GM12878 (cell line): ENCODE data around the gene LAYN. TPM values are rescaled to one million over a fixed set of nuclear protein-coding genes. Genes with fewer than 3 reads are reported as not detected.

Experiments used
- ATAC-seq: fragments of 200-7000 bp; cut with Tn5 transposase; 3 replicates; pipeline ENCODE4 v1.9.1; 2020; ENCODE audit warnings: mild to moderate bottlenecking, moderate library complexity
- BruUV-seq: library from RNA; stranded (reverse); fragments of 400-500 nt; replicated peaks from 2 replicates; lab custom pipeline; 2021; lab: Mats Ljungman, UMichigan
- CTCF ChIA-PET: fragments of 300-600 bp; sonication (Branson Sonifier 250); formaldehyde crosslinking; extraction: SDS; loops from one replicate; lab custom pipeline; 2021; ENCODE audit warnings: inconsistent platforms; lab: Yijun Ruan, JAX
- POLR2A ChIA-PET: fragments of 350-600 bp; formaldehyde crosslinking; extraction: SDS; loops from one replicate; lab custom pipeline; 2021; ENCODE audit warnings: inconsistent platforms; lab: Charles Lee
- RAD21 ChIA-PET: fragments of 300-600 bp; sonication (Branson Sonifier 250); formaldehyde crosslinking; loops from one replicate; lab custom pipeline; 2023; ENCODE audit warnings: antibody characterized with exemption; ENCODE audit not compliant: unreplicated experiment; lab: Charles Lee
- SMC1A ChIA-PET: fragments of 300-600 bp; sonication (Branson Sonifier 250); formaldehyde crosslinking; loops from one replicate; lab custom pipeline; 2023; ENCODE audit not compliant: unreplicated experiment, uncharacterized antibody; lab: Charles Lee
- DNase-seq: peaks from one replicate; pipeline ENCODE4 v3.0.0-alpha.2; 2011; ENCODE audit warnings: low read depth, low spot score
- FAIRE-seq: peaks from 3 replicates; lab custom pipeline; 2011; peaks lifted over from hg19 to GRCh38; lab: Jason Lieb, UNC
- H2AFZ ChIP-seq: 2 replicates; pipeline ENCODE4 v1.6.0; 2011; ENCODE audit warnings: low read depth, low read length, control low read depth; ENCODE audit not compliant: control insufficient read depth
- H3K27ac ChIP-seq: 2 replicates; pipeline ENCODE4 v1.5.1; 2011; ENCODE audit warnings: control low read depth; ENCODE audit not compliant: control insufficient read depth, insufficient read depth
- H3K27me3 ChIP-seq, 2 experiments: replicated peaks in 1 of 2; 2 replicates each; pipeline versions ENCODE4 v1.6.0 to v1.6.1; 2011; ENCODE audit warnings: low read length in 1 of 2; ENCODE audit not compliant: control insufficient read depth in 2 of 2, insufficient read depth in 2 of 2
- H3K36me3 ChIP-seq, 2 experiments: 2 replicates each; pipeline ENCODE4 v1.5.1; 2011; ENCODE audit warnings: low read length in 1 of 2; ENCODE audit not compliant: control insufficient read depth in 2 of 2, insufficient read depth in 2 of 2
- H3K4me1 ChIP-seq: 2 replicates; pipeline ENCODE4 v1.6.1; 2011; ENCODE audit warnings: mild to moderate bottlenecking, low read length, moderate library complexity, mixed read lengths; ENCODE audit not compliant: control insufficient read depth, insufficient read depth
- H3K4me2 ChIP-seq: 2 replicates; pipeline ENCODE4 v1.6.0; 2011; ENCODE audit warnings: control low read depth; ENCODE audit not compliant: control insufficient read depth, insufficient read depth
- H3K4me3 ChIP-seq: fragments of 200-600 bp; sonication (generic); 2 replicates; pipeline ENCODE4 v1.5.1; 2016
- H3K79me2 ChIP-seq: 2 replicates; pipeline ENCODE4 v1.6.0; 2011; ENCODE audit warnings: low read length; ENCODE audit not compliant: control insufficient read depth, insufficient read depth
- H3K9ac ChIP-seq: 2 replicates; pipeline ENCODE4 v1.8.0; 2011; ENCODE audit warnings: low read length, control low read depth, mixed read lengths; ENCODE audit not compliant: control insufficient read depth, insufficient read depth
- H3K9me3 ChIP-seq: replicated peaks from 3 replicates; pipeline ENCODE4 v1.5.1; 2011; ENCODE audit warnings: mild to moderate bottlenecking, low read length; ENCODE audit not compliant: control insufficient read depth, insufficient read depth
- H4K20me1 ChIP-seq: 2 replicates; pipeline ENCODE4 v1.6.0; 2011; ENCODE audit not compliant: control insufficient read depth, insufficient read depth
- BRCA1 ChIP-seq: IDR thresholded peaks from 2 replicates; pipeline ENCODE4 v1.6.1; 2011; ENCODE audit warnings: low read depth, low read length, improper control_type of control experiment
- CTCF ChIP-seq, 3 experiments: IDR thresholded peaks in 2 of 3; conservative IDR thresholded peaks in 1 of 3; 2 replicates each; pipeline ENCODE4 v1.5.1; 2011; ENCODE audit warnings: low read depth in 3 of 3, low read length in 3 of 3, mild to moderate bottlenecking in 3 of 3, control low read depth in 2 of 3, moderate library complexity in 2 of 3, inconsistent platforms in 1 of 3, mixed read lengths in 1 of 3; ENCODE audit not compliant: control insufficient read depth in 2 of 3, insufficient read depth in 1 of 3; ENCODE audit errors: extremely low read depth in 1 of 3
- DPF2 ChIP-seq: fragments of 450-650 bp; IDR thresholded peaks from 2 replicates; pipeline ENCODE4 v1.6.1; 2017; ENCODE audit warnings: mild to moderate bottlenecking
- ELK1 ChIP-seq: IDR thresholded peaks from 2 replicates; pipeline ENCODE4 v1.6.1; 2012; ENCODE audit warnings: low read depth, low read length, improper control_type of control experiment
- ESRRA ChIP-seq: IDR thresholded peaks from 2 replicates; pipeline ENCODE4 v1.6.1; 2012; ENCODE audit warnings: mild to moderate bottlenecking, low read length, improper control_type of control experiment
- HDGF ChIP-seq: fragments of 450-650 bp; IDR thresholded peaks from 2 replicates; pipeline ENCODE4 v1.6.1; 2016; ENCODE audit warnings: antibody characterized with exemption
- IKZF2 ChIP-seq, 2 experiments: fragments of 450-650 bp; IDR thresholded peaks; 2 replicates each; pipeline ENCODE4 v1.6.1; 2017; ENCODE audit warnings: mild to moderate bottlenecking in 2 of 2, moderate library complexity in 2 of 2
- MEF2A ChIP-seq: IDR thresholded peaks from 2 replicates; pipeline ENCODE4 v1.6.1; 2011; ENCODE audit warnings: low read depth, mild to moderate bottlenecking, low read length, moderate library complexity; ENCODE audit not compliant: insufficient read depth
- MTA3 ChIP-seq: IDR thresholded peaks from 2 replicates; pipeline ENCODE4 v1.6.1; 2012; ENCODE audit warnings: low read length, inconsistent platforms, borderline replicate concordance
- MYB ChIP-seq: fragments of 150-350 bp; IDR thresholded peaks from 2 replicates; pipeline ENCODE4 v1.6.1; 2014; ENCODE audit warnings: mild to moderate bottlenecking, low read depth, low read length, borderline replicate concordance
- POU2F2 ChIP-seq: IDR thresholded peaks from 3 replicates; pipeline ENCODE4 v1.6.1; 2011; ENCODE audit warnings: low read depth, mild to moderate bottlenecking, low read length, borderline replicate concordance
- RAD21 ChIP-seq: IDR thresholded peaks from 2 replicates; pipeline ENCODE4 v1.6.1; 2011; ENCODE audit warnings: mild to moderate bottlenecking, low read depth, low read length, moderate library complexity; ENCODE audit not compliant: insufficient read depth
- RB1 ChIP-seq: fragments of 450-650 bp; formaldehyde crosslinking; IDR thresholded peaks from 2 replicates; pipeline ENCODE4 v1.6.1; 2017; ENCODE audit warnings: mild to moderate bottlenecking, borderline replicate concordance
- SMARCA5 ChIP-seq: fragments of 450-650 bp; IDR thresholded peaks from 2 replicates; pipeline ENCODE4 v1.6.1; 2017; ENCODE audit warnings: mild to moderate bottlenecking
- SP1 ChIP-seq: IDR thresholded peaks from one replicate; pipeline ENCODE4 v1.6.1; 2011; ENCODE audit warnings: low read depth, low read length
- STAT1 ChIP-seq: fragments of 450-650 bp; conservative IDR thresholded peaks from 2 replicates; pipeline ENCODE4 v1.6.1; 2014; ENCODE audit warnings: antibody characterized with exemption, mild to moderate bottlenecking
- TAF1 ChIP-seq: IDR thresholded peaks from 2 replicates; pipeline ENCODE4 v1.6.1; 2011; ENCODE audit warnings: mild to moderate bottlenecking, low read depth, low read length, borderline replicate concordance
- TBL1XR1 ChIP-seq: IDR thresholded peaks from 2 replicates; pipeline ENCODE4 v1.6.1; 2012; ENCODE audit warnings: low read depth, low read length, improper control_type of control experiment
- TCF7 ChIP-seq: IDR thresholded peaks from 2 replicates; pipeline ENCODE4 v1.6.1; 2014; ENCODE audit warnings: antibody characterized with exemption, borderline replicate concordance
- ZBTB33 ChIP-seq: fragments of 450-650 bp; IDR thresholded peaks from 2 replicates; pipeline ENCODE4 v1.6.1; 2017; ENCODE audit warnings: mild to moderate bottlenecking
- WGBS: methylation state at CpG from one replicate; pipeline ENCODE4 v1.1.6; 2016; ENCODE audit warnings: low lambda C conversion rate; ENCODE audit not compliant: insufficient replicate concordance, insufficient coverage; ENCODE audit errors: missing lambda C conversion rate; 5-methylcytosine and 5-hydroxymethylcytosine counted together
- in situ Hi-C: fragments of 300-500 bp; cut with MboI; formaldehyde crosslinking; loops from 9 replicates; pipeline ENCODE4 v1.14.3; 2018; ENCODE audit warnings: mixed read lengths
- intact Hi-C: fragments of 100-400 bp; cut with micrococcal nuclease; formaldehyde crosslinking; loops from one replicate; pipeline ENCODE4 v1.14.2; 2022; ENCODE audit not compliant: unreplicated experiment
- polyA plus RNA-seq, 11 experiments: library from polyadenylated mRNA; depleted of rRNA in 4 of 11; unstranded in 6 of 11; stranded (reverse) in 5 of 11; fragments of >200 nt; fragmentation: Nextera tagmentation in 4 of 11; fragmentation: Illumina TruSeq in 1 of 11; extraction: Ambion mirVana in 4 of 11; extraction: Trizol in 1 of 11; gene quantifications; 1 replicate in 1 of 11; 2 replicates in 10 of 11; pipeline versions ENCODE4 v1.2.1 to v1.2.3, GENCODE V29; 2011 to 2016; ENCODE audit warnings: inconsistent platforms in 2 of 11, missing spikeins in 2 of 11, low read depth in 1 of 11
- total RNA-seq, 4 experiments: library from RNA; depleted of rRNA in 3 of 4; stranded (reverse); fragments of >200 nt in 3 of 4; fragmentation: Illumina TruSeq in 1 of 4; extraction: Trizol in 1 of 4; gene quantifications; 2 replicates each; pipeline versions ENCODE4 v1.2.1 to v1.2.3, GENCODE V29; 2013 to 2021

Gene LAYN
- total and polyA plus RNA-seq, 10 of the 15 experiments (the other 5 are each of a cell fraction or from before 2014, with no cell fraction given), result 0.06 to 0.14 (median 0.10) TPM; not detected in 7

GRCh38 chr11:111574373-111575225 lies 34.1 kb downstream of the LAYN start:
- FAIRE-seq, result no peak
- H3K4me2 ChIP-seq, result peak overlapping the region; percentile 73
- DNase-seq, result no peak
- no TSS peak for BruUV-seq
- ChIA-PET POLR2A (no interaction called here), SMC1A (interaction anchor here (0.6 to 1.4 kb wide), 3 partner anchors 14 to 276 kb away, joined by 3 to 6 read pairs (median 4); no protein-coding TSS in a partner anchor), RAD21 (interaction anchor here (1.0 kb wide), 1 partner anchor 119 kb away, joined by 3 read pairs; no protein-coding TSS in a partner anchor), CTCF (interaction anchor here (0.6 to 1.0 kb wide), 4 partner anchors 9 to 343 kb away, joined by 3 to 4 read pairs (median 3); no protein-coding TSS in a partner anchor)
- no peak overlapping the region for H3K27ac ChIP-seq
- H3K79me2 ChIP-seq, result no peaks in the 10 kb centered on the region
- no peaks in the 10 kb centered on the region for H3K4me1 ChIP-seq
- 54% methylated on average over 7 of the region's 7 CpGs for WGBS
- ATAC-seq, result peak; percentile 77
- no peaks in the 10 kb centered on the region for H3K36me3 ChIP-seq
- no peaks in the 10 kb centered on the region for H3K9me3 ChIP-seq
- no peak overlapping the region for H3K9ac ChIP-seq
- in situ Hi-C loops, result no loop called here
- intact Hi-C loops, result loop anchor here (5.0 kb wide), 1 partner anchor 122 kb away; no protein-coding TSS in a partner anchor
- H4K20me1 ChIP-seq, result no peaks in the 10 kb centered on the region
- no peaks in the 10 kb centered on the region for H3K27me3 ChIP-seq
- H2AFZ ChIP-seq, result peak overlapping the region; percentile 51
- H3K4me3 ChIP-seq, result no peak overlapping the region
- TF ChIP-seq ESRRA, result no peak
- no peak for TF ChIP-seq STAT1
- no peak for TF ChIP-seq HDGF
- no peak for TF ChIP-seq MTA3
- TF ChIP-seq POU2F2, result no peak
- no peak for TF ChIP-seq TBL1XR1
- TF ChIP-seq MYB, result no peak
- TF ChIP-seq RAD21, result 0 out of 2 replicates have a peak, but pooled peaks have one; percentile 22
- no peak for TF ChIP-seq DPF2
- peak in 2 of 3 experiments; percentile 5 to 37; a peak in 1 of 6 replicates for TF ChIP-seq CTCF (IDR thresholded peaks at IDR 0.05 in 2 of 3, conservative IDR thresholded peaks at IDR 0.05 in 1 of 3; ENCODE audit: control insufficient read depth in 2 of 3, extremely low read depth in 1 of 3, insufficient read depth in 1 of 3, low read depth in 3 of 3, low read length in 3 of 3)
- no peak for TF ChIP-seq ZBTB33
- TF ChIP-seq MEF2A, result no peak
- TF ChIP-seq TCF7, result no peak
- no peak for TF ChIP-seq TAF1
- no peak for TF ChIP-seq BRCA1
- no peak for TF ChIP-seq RB1
- no peak for TF ChIP-seq SMARCA5
- TF ChIP-seq ELK1, result no peak
- no peak for TF ChIP-seq SP1
- no peak for TF ChIP-seq IKZF2 (IDR thresholded peaks at IDR 0.05)
